ENCODE data around the gene RAB42. TPM values are rescaled to one million over a fixed set of nuclear protein-coding genes. Genes with fewer than 3 reads are reported as not detected.
A peak's percentile ranks its signal among the peaks of the same experiment; 100 is the strongest.

RAB42 gene
- total and polyA plus RNA-seq, 4 experiments from 2014 or later: 0.38 to 1.3 TPM; not detected in 2

- H3K9me3 ChIP-seq (ENCODE audit: control insufficient read depth in 1 of 2, low read length in 2 of 2): no peaks in the 10 kb centered on the region
- Mint-ChIP-seq H3K9me3 (no peaks in the 10 kb centered on the region), H3K27ac (peak within 1 kb of the TSS; percentile 97 to 100 (median 98)), H3K36me3 (peaks cover 0 to 17% of the 10 kb centered on the region in 2 donors), H3K4me1 (peaks cover 32 to 62% (median 46%) of the 10 kb centered on the region in 4 donors), H3K4me3 (peak within 1 kb of the TSS; percentile 96 to 100 (median 99)), H3K27me3 (no peaks in the 10 kb centered on the region)
- H3K27ac ChIP-seq (ENCODE audit: low read depth, low read length): peak within 1 kb of the TSS; percentile 74
- H3K4me3 ChIP-seq (ENCODE audit: low read length in 2 of 2): peak within 1 kb of the TSS; percentile 89 to 99
- CTCF ChIA-PET (ENCODE audit: partially characterized antibody): interaction anchor here (0.7 to 6.8 kb wide), 22 partner anchors 18 to 974 kb away, joined by 3 to 83 read pairs (median 4); partner anchors contain the start of genes GMEB1, SRSF4 and YTHDF2
- peak; percentile 88 to 92 (median 91) for DNase-seq
- intact Hi-C loops (cut with micrococcal nuclease): loop anchor here (1.0 to 2.0 kb wide), 7 partner anchors 25 to 538 kb away; partner anchors contain the start of genes GMEB1, RCC1, SRSF4 and YTHDF2
- H3K36me3 ChIP-seq (ENCODE audit: insufficient read depth, low read length): no peaks in the 10 kb centered on the region
- no peaks in the 10 kb centered on the region for H3K27me3 ChIP-seq (ENCODE audit: insufficient read depth, low read length)
- POLR2A ChIA-PET (ENCODE audit: partially characterized antibody): interaction anchor here (0.6 to 10.1 kb wide), 44 partner anchors 9 to 917 kb away, joined by 3 to 233 read pairs (median 5); partner anchors contain the start of genes ATP5IF1, EPB41, EYA3 and FAM76A
- H3K4me1 ChIP-seq (ENCODE audit: insufficient read depth, low read length): peaks cover 48% of the 10 kb centered on the region
These were observed 51.0 kb downstream of the RAB42 start, which contains the start of gene TAF12 for GRCh38 chr1:28642847-28643635. TAF12 (minus strand) TSS chr1:28643067; CDS start chr1:28622081, 20,986 bp downstream.

- H3K4me1 Mint-ChIP-seq: peaks cover 32 to 73% (median 53%) of the 10 kb centered on the region in 4 donors
These were observed 52.4 kb downstream of the RAB42 start for GRCh38 chr1:28644494-28644893.

More at GRCh38 chr1:28644494-28644893, 52.4 kb downstream of the RAB42 start:
- Mint-ChIP-seq H3K36me3 (peaks cover 0 to 22% of the 10 kb centered on the region in 2 donors), H3K4me3 (peak overlapping the region in 7 of 8 donors; percentile 96 to 100 (median 99)), H3K27ac (peak overlapping the region; percentile 97 to 100 (median 98)), H3K27me3 (no peaks in the 10 kb centered on the region), H3K9me3 (peaks cover 0 to 4% (median 0%) of the 10 kb centered on the region in 8 donors)
- Histone ChIP-seq H3K27ac (ENCODE audit: low read depth, low read length) (peak overlapping the region; percentile 74), H3K36me3 (ENCODE audit: insufficient read depth, low read length) (no peaks in the 10 kb centered on the region), H3K9me3 (ENCODE audit: control insufficient read depth in 1 of 2, low read length in 2 of 2) (no peaks in the 10 kb centered on the region), H3K4me3 (ENCODE audit: low read length in 2 of 2) (peak overlapping the region in 1 of 2 donors; percentile 53), H3K4me1 (ENCODE audit: insufficient read depth, low read length) (peaks cover 55% of the 10 kb centered on the region), H3K27me3 (ENCODE audit: insufficient read depth, low read length) (no peaks in the 10 kb centered on the region)
- ChIA-PET POLR2A (ENCODE audit: partially characterized antibody) (interaction anchor here (0.7 to 10.1 kb wide), 13 partner anchors 16 to 537 kb away, joined by 3 to 233 read pairs (median 14); partner anchors contain the start of genes GMEB1, RCC1, SRSF4 and TRNAU1AP), CTCF (ENCODE audit: partially characterized antibody) (interaction anchor here (0.9 to 6.8 kb wide), 6 partner anchors 24 to 975 kb away, joined by 3 to 83 read pairs (median 10); partner anchors contain the start of genes GMEB1 and YTHDF2)
- DNase-seq: no peak
- intact Hi-C loops (cut with micrococcal nuclease): no loop called here

Other genes with a start within 250 kb of the RAB42 start
- gene PHACTR4, start 222.5 kb upstream of the RAB42 start, total RNA-seq: 10 to 100 TPM; 27.1 to 28.8 TPM
- gene PHACTR4, start 222.5 kb upstream of the RAB42 start, polyA plus RNA-seq: 10 to 100 TPM in 1 of 2 donors, 1 to 10 TPM in 1; 3.6 to 22.8 TPM
- 10 to 100 TPM; 16.7 to 18.4 TPM for gene RCC1, start 86.2 kb upstream of the RAB42 start, total RNA-seq
- 10 to 100 TPM in 1 of 2 donors, 1 to 10 TPM in 1; 7.8 to 11.7 TPM for gene RCC1, start 86.2 kb upstream of the RAB42 start, polyA plus RNA-seq
- gene TRNAU1AP, start 39.2 kb upstream of the RAB42 start, total RNA-seq: 10 to 100 TPM; 46.3 to 46.7 TPM
- 10 to 100 TPM; 25.8 to 30.7 TPM for gene TRNAU1AP, start 39.2 kb upstream of the RAB42 start, polyA plus RNA-seq
- 10 to 100 TPM; 23.5 to 25.2 TPM for gene TAF12, start 50.8 kb downstream of the RAB42 start, total RNA-seq
- gene TAF12, start 50.8 kb downstream of the RAB42 start, polyA plus RNA-seq: 10 to 100 TPM; 52.1 to 53.4 TPM
- gene RNU11, start 56.3 kb downstream of the RAB42 start, total RNA-seq: not detected
- not detected for gene RNU11, start 56.3 kb downstream of the RAB42 start, polyA plus RNA-seq
- 10 to 100 TPM; 21.8 to 21.9 TPM for gene GMEB1, start 76.5 kb downstream of the RAB42 start, total RNA-seq
- gene GMEB1, start 76.5 kb downstream of the RAB42 start, polyA plus RNA-seq: 10 to 100 TPM in 1 of 2 donors, 1 to 10 TPM in 1; 9.7 to 17.9 TPM
- gene YTHDF2, start 144.7 kb downstream of the RAB42 start, total RNA-seq: 10 to 100 TPM; 65.1 to 76.8 TPM
- gene YTHDF2, start 144.7 kb downstream of the RAB42 start, polyA plus RNA-seq: 100 to 1,000 TPM; 124 to 173 TPM
- not detected for gene OPRD1, start 219.9 kb downstream of the RAB42 start, total RNA-seq
- gene OPRD1, start 219.9 kb downstream of the RAB42 start, polyA plus RNA-seq: under 1 TPM in 1 of 2 donors, not detected in 1; 0.03 TPM